ACC112 (cell line): ENCODE data around the gene TLCD3B.
"Not testable (repeated sequence)": the region's sequence is repeated elsewhere in the genome, so short reads cannot be mapped to it uniquely, and the experiment has no call there.

Experiments used
- H2AFZ ChIP-seq: fragments of 200-600 bp; sonication (generic); one replicate; pipeline ENCODE4 v1.6.0; 2017; ENCODE audit warnings: antibody characterized with exemption, low read length; ENCODE audit not compliant: unreplicated experiment
- H3K27ac ChIP-seq: fragments of 200-600 bp; sonication (generic); 2 replicates; pipeline ENCODE4 v1.5.1; 2014; ENCODE audit warnings: low read depth, mild to moderate bottlenecking, antibody characterized with exemption, low read length, moderate library complexity
- H3K27me3 ChIP-seq: fragments of 200-600 bp; sonication (generic); 2 replicates; pipeline ENCODE4 v1.6.1; 2014; ENCODE audit warnings: mild to moderate bottlenecking, antibody characterized with exemption, low read length, moderate library complexity, mixed read lengths; ENCODE audit not compliant: insufficient read depth
- H3K36me3 ChIP-seq: fragments of 200-600 bp; sonication (generic); 2 replicates; pipeline ENCODE4 v1.6.1; 2016; ENCODE audit warnings: mild to moderate bottlenecking, antibody characterized with exemption, low read length, moderate library complexity, mixed read lengths; ENCODE audit not compliant: insufficient read depth
- H3K4me1 ChIP-seq: fragments of 200-600 bp; sonication (generic); one replicate; pipeline ENCODE4 v1.6.1; 2016; ENCODE audit warnings: low read length, mixed read lengths; ENCODE audit not compliant: insufficient read depth, unreplicated experiment, control insufficient read depth
- H3K4me3 ChIP-seq: fragments of 200-600 bp; sonication (generic); 2 replicates; pipeline ENCODE4 v1.5.1; 2014; ENCODE audit warnings: mild to moderate bottlenecking, low read depth, low read length
- H3K79me2 ChIP-seq: fragments of 200-600 bp; sonication (generic); one replicate; pipeline ENCODE4 v1.6.0; 2016; ENCODE audit warnings: low read length; ENCODE audit not compliant: control insufficient read depth, unreplicated experiment, insufficient read depth

The TLCD3B gene

GRCh38 chr16:30024451-30024850, 6.6 kb downstream of the TLCD3B start:
- no peaks in the 10 kb centered on the region for H3K36me3 ChIP-seq
- H2AFZ ChIP-seq = no peak overlapping the region
- no peak overlapping the region for H3K27ac ChIP-seq
- no peaks in the 10 kb centered on the region for H3K79me2 ChIP-seq
- H3K27me3 ChIP-seq = peaks cover 22% of the 10 kb centered on the region
- no peaks in the 10 kb centered on the region for H3K4me1 ChIP-seq
- no peak overlapping the region for H3K4me3 ChIP-seq

GRCh38 chr16:30023586-30023985, 7.5 kb downstream of the TLCD3B start:
- Histone ChIP-seq H3K36me3 (no peaks in the 10 kb centered on the region), H3K4me1 (no peaks in the 10 kb centered on the region), H3K27ac (no peak overlapping the region), H3K4me3 (no peak overlapping the region), H3K79me2 (no peaks in the 10 kb centered on the region), H2AFZ (no peak overlapping the region), H3K27me3 (peaks cover 18% of the 10 kb centered on the region)

GRCh38 chr16:30022887-30023286, 8.2 kb downstream of the TLCD3B start, which contains the start of gene C16orf92:
Gene C16orf92, plus strand, starts transcription at chr16:30023198. Its CDS starts 143 bp downstream, at chr16:30023341.
- no peaks in the 10 kb centered on the region for H3K79me2 ChIP-seq
- H3K27ac ChIP-seq = no peak within 1 kb of the TSS
- H2AFZ ChIP-seq = no peak within 1 kb of the TSS
- no peaks in the 10 kb centered on the region for H3K36me3 ChIP-seq
- no peaks in the 10 kb centered on the region for H3K4me1 ChIP-seq
- no peak within 1 kb of the TSS for H3K4me3 ChIP-seq
- peaks cover 18% of the 10 kb centered on the region for H3K27me3 ChIP-seq

GRCh38 chr16:30018731-30019158, 12.3 kb downstream of the TLCD3B start:
- no peaks in the 10 kb centered on the region for H3K4me1 ChIP-seq
- no peaks in the 10 kb centered on the region for H3K79me2 ChIP-seq
- no peak overlapping the region for H3K4me3 ChIP-seq
- H3K27me3 ChIP-seq = no peaks in the 10 kb centered on the region; the same call in 1 of the 2 replicates
- no peak overlapping the region for H3K27ac ChIP-seq
- no peak overlapping the region for H2AFZ ChIP-seq
- no peaks in the 10 kb centered on the region for H3K36me3 ChIP-seq

- not testable (repeated sequence) for H3K27ac ChIP-seq, H3K27me3 ChIP-seq, H2AFZ ChIP-seq, H3K79me2 ChIP-seq, H3K36me3 ChIP-seq, H3K4me1 ChIP-seq, H3K4me3 ChIP-seq
Measured at GRCh38 chr16:30017937-30018336, 13.1 kb downstream of the TLCD3B start.

- H3K27me3 ChIP-seq = no peaks in the 10 kb centered on the region
- no peaks in the 10 kb centered on the region for H3K79me2 ChIP-seq
- H3K4me3 ChIP-seq = no peak overlapping the region
- H3K36me3 ChIP-seq = no peaks in the 10 kb centered on the region
- H3K27ac ChIP-seq = no peak overlapping the region
- H3K4me1 ChIP-seq = no peaks in the 10 kb centered on the region
- H2AFZ ChIP-seq = no peak overlapping the region
Measured at GRCh38 chr16:30017277-30017656, 13.8 kb downstream of the TLCD3B start.

GRCh38 chr16:30016555-30017276, 14.4 kb downstream of the TLCD3B start:
- Histone ChIP-seq H3K79me2 (no peaks in the 10 kb centered on the region), H2AFZ (no peak overlapping the region), H3K4me1 (no peaks in the 10 kb centered on the region), H3K27ac (no peak overlapping the region), H3K4me3 (no peak overlapping the region), H3K36me3 (no peaks in the 10 kb centered on the region), H3K27me3 (peaks cover 3% of the 10 kb centered on the region; the same call in 1 of the 2 replicates)

- not testable (repeated sequence) for H3K4me1 ChIP-seq, H3K4me3 ChIP-seq, H2AFZ ChIP-seq, H3K36me3 ChIP-seq, H3K79me2 ChIP-seq, H3K27ac ChIP-seq
- peaks cover 16% of the 10 kb centered on the region for H3K27me3 ChIP-seq
Measured at GRCh38 chr16:30015450-30015849, 15.6 kb downstream of the TLCD3B start.

GRCh38 chr16:30012598-30012997, 18.5 kb downstream of the TLCD3B start:
- not testable (repeated sequence) for H3K4me3 ChIP-seq, H3K4me1 ChIP-seq, H3K27ac ChIP-seq, H2AFZ ChIP-seq, H3K79me2 ChIP-seq, H3K36me3 ChIP-seq
- H3K27me3 ChIP-seq = peaks cover 28% of the 10 kb centered on the region

GRCh38 chr16:30011714-30012504, 19.2 kb downstream of the TLCD3B start:
- Histone ChIP-seq H3K27ac (no peak overlapping the region), H3K27me3 (peaks cover 28% of the 10 kb centered on the region), H3K4me3 (peak overlapping the region; percentile 73), H2AFZ (no peak overlapping the region), H3K36me3 (no peaks in the 10 kb centered on the region), H3K79me2 (no peaks in the 10 kb centered on the region), H3K4me1 (peaks cover 6% of the 10 kb centered on the region)
